HCT116 (cell line): ENCODE data around the gene ANGPT4. TPM values are rescaled to one million over a fixed set of nuclear protein-coding genes. Genes with fewer than 3 reads are reported as not detected.
A peak's percentile ranks its signal among the peaks of the same experiment; 100 is the strongest.

Experiments
- ATAC-seq: fragments of 200-7000 bp; cut with Tn5 transposase; 2 replicates; pipeline ENCODE4 v1.9.1; 2020; ENCODE audit warnings: mild to moderate bottlenecking, moderate library complexity
- BruUV-seq: library from RNA; stranded (reverse); fragments of 400-500 nt; replicated peaks from 2 replicates; lab custom pipeline; 2021; lab: Mats Ljungman, UMichigan
- CTCF ChIA-PET: fragments of 300-600 bp; sonication (Branson Sonifier 250); formaldehyde crosslinking; loops from one replicate; lab custom pipeline; 2021; ENCODE audit warnings: antibody characterized with exemption; lab: Charles Lee
- POLR2A ChIA-PET: fragments of 300-600, 350-600 bp; sonication (Branson Sonifier 250); formaldehyde crosslinking; loops from one replicate; lab custom pipeline; 2021; ENCODE audit warnings: antibody characterized with exemption; lab: Charles Lee
- RAD21 ChIA-PET, 2 experiments: fragments of 300-600 bp; sonication (Branson Sonifier 250); formaldehyde crosslinking; loops; one replicate each; lab custom pipeline; 2023; ENCODE audit warnings: low total read pairs in 2 of 2; ENCODE audit not compliant: uncharacterized antibody in 2 of 2, unreplicated experiment in 2 of 2, low non-redundant PET in 1 of 2; lab: Charles Lee
- DNase-seq: peaks from one replicate; pipeline ENCODE4 v3.0.0-alpha.2; 2010; ENCODE audit warnings: low read depth, low spot score
- H2AFZ ChIP-seq: fragments of 200-600 bp; shearing (Covaris generic), sonication (generic); 2 replicates; pipeline ENCODE4 v1.6.1; 2017; ENCODE audit warnings: low read depth, mixed run types, mixed read lengths, antibody characterized with exemption, low read length; ENCODE audit not compliant: poor library complexity, severe bottlenecking
- H3K27ac ChIP-seq: 2 replicates; pipeline ENCODE4 v1.5.1; 2012; ENCODE audit warnings: low read depth, low read length
- H3K27me3 ChIP-seq: fragments of 200-600 bp; sonication (generic); 2 replicates; pipeline ENCODE4 v1.6.1; 2016; ENCODE audit warnings: mixed run types, low read length, mixed read lengths; ENCODE audit not compliant: insufficient read depth
- H3K36me3 ChIP-seq, 2 experiments: fragments of 200-500 bp in 1 of 2; fragments of 200-600 bp in 1 of 2; sonication (Bioruptor generic) in 1 of 2; sonication (generic) in 1 of 2; 2 replicates each; pipeline versions ENCODE4 v1.5.1 to v1.6.1; 2014 to 2016; ENCODE audit warnings: low read length in 2 of 2, inconsistent platforms in 1 of 2, mixed read lengths in 1 of 2, mixed run types in 1 of 2; ENCODE audit not compliant: insufficient read depth in 2 of 2, control insufficient read depth in 1 of 2
- H3K4me1 ChIP-seq, 2 experiments: fragments of 200-600 bp in 1 of 2; sonication (generic) in 1 of 2; 2 replicates each; pipeline versions ENCODE4 v1.5.1 to v1.6.1; 2012 to 2017; ENCODE audit warnings: low read length in 2 of 2, inconsistent platforms in 1 of 2, mild to moderate bottlenecking in 1 of 2, mixed read lengths in 1 of 2, mixed run types in 1 of 2, moderate library complexity in 1 of 2; ENCODE audit not compliant: insufficient read depth in 2 of 2, control insufficient read depth in 1 of 2
- H3K4me2 ChIP-seq: fragments of 200-600 bp; sonication (generic); 2 replicates; pipeline ENCODE4 v1.6.1; 2017; ENCODE audit warnings: mixed run types, low read length, mixed read lengths
- H3K4me3 ChIP-seq, 2 experiments: fragments of 200-600 bp in 1 of 2; sonication (generic) in 1 of 2; replicated peaks in 1 of 2; 2 replicates each; pipeline ENCODE4 v1.5.1; 2011 to 2016; ENCODE audit warnings: low read length in 2 of 2, control low read depth in 1 of 2, low read depth in 1 of 2, mild to moderate bottlenecking in 1 of 2, mixed read lengths in 1 of 2, mixed run types in 1 of 2
- H3K79me2 ChIP-seq: fragments of 200-600 bp; sonication (generic); 2 replicates; pipeline ENCODE4 v1.6.1; 2017; ENCODE audit warnings: mild to moderate bottlenecking, mixed run types, low read length, moderate library complexity, mixed read lengths; ENCODE audit not compliant: insufficient read depth
- H3K9ac ChIP-seq: fragments of 200-600 bp; sonication (generic); 2 replicates; pipeline ENCODE4 v1.6.1; 2016; ENCODE audit warnings: low read length, mixed read lengths
- H3K9me2 ChIP-seq: fragments of 200-600 bp; sonication (generic), shearing (Covaris generic); 2 replicates; pipeline ENCODE4 v1.6.1; 2017; ENCODE audit warnings: mixed run types, mild to moderate bottlenecking, moderate library complexity; ENCODE audit not compliant: insufficient read depth
- H3K9me3 ChIP-seq, 2 experiments: fragments of 200-500 bp in 1 of 2; fragments of 200-600 bp in 1 of 2; sonication (Bioruptor generic) in 1 of 2; sonication (generic) in 1 of 2; 2 replicates each; pipeline ENCODE4 v1.6.1; 2014 to 2017; ENCODE audit warnings: low read length in 2 of 2, mixed read lengths in 2 of 2, inconsistent platforms in 1 of 2, low read depth in 1 of 2, mild to moderate bottlenecking in 1 of 2, mixed run types in 1 of 2, moderate library complexity in 1 of 2; ENCODE audit not compliant: control insufficient read depth in 1 of 2, insufficient read depth in 1 of 2
- H4K20me1 ChIP-seq: fragments of 200-600 bp; sonication (generic), shearing (Covaris generic); 2 replicates; pipeline ENCODE4 v1.6.1; 2017; ENCODE audit warnings: mixed run types, mild to moderate bottlenecking, moderate library complexity; ENCODE audit not compliant: insufficient read depth
- CEBPB ChIP-seq: IDR thresholded peaks from 2 replicates; pipeline ENCODE4 v1.6.1; 2012; ENCODE audit warnings: low read depth
- EGR1 ChIP-seq: IDR thresholded peaks from 2 replicates; pipeline ENCODE4 v1.6.1; 2012; ENCODE audit warnings: low read depth
- POLR2AphosphoS5 ChIP-seq: IDR thresholded peaks from 2 replicates; pipeline ENCODE4 v1.6.1; 2011; ENCODE audit warnings: mild to moderate bottlenecking, low read depth, low read length, moderate library complexity
- YY1 ChIP-seq: IDR thresholded peaks from 2 replicates; pipeline ENCODE4 v1.6.1; 2011; ENCODE audit warnings: low read length, low read depth, moderate library complexity, mild to moderate bottlenecking; ENCODE audit not compliant: insufficient replicate concordance; ENCODE audit errors: extremely low read depth
- ZFX ChIP-seq: fragments of 450-650 bp; IDR thresholded peaks from 2 replicates; pipeline ENCODE4 v1.6.1; 2017
- intact Hi-C: fragments of 100-400 bp; cut with micrococcal nuclease; formaldehyde crosslinking; loops from 2 replicates; pipeline ENCODE4 v1.10.0; 2022
- total RNA-seq: library from RNA; stranded (reverse); gene quantifications from one replicate; pipeline ENCODE4 v1.2.1, GENCODE V29; 2021; ENCODE audit not compliant: unreplicated experiment
- TF ChIP-seq, protein P1 (sequence below), 3 experiments: fragments of 200-600 bp in 1 of 3; sonication (generic) in 1 of 3; IDR thresholded peaks in 2 of 3; conservative IDR thresholded peaks in 1 of 3; 2 replicates each; pipeline ENCODE4 v1.5.1; 2012 to 2017; ENCODE audit warnings: low read depth in 2 of 3, low read length in 2 of 3, antibody characterized with exemption in 1 of 3, borderline replicate concordance in 1 of 3, control low read depth in 1 of 3, mild to moderate bottlenecking in 1 of 3, mixed read lengths in 1 of 3, mixed run types in 1 of 3, moderate library complexity in 1 of 3; ENCODE audit not compliant: insufficient read depth in 1 of 3
- TF ChIP-seq, protein P2 (sequence below): IDR thresholded peaks from 2 replicates; pipeline ENCODE4 v1.6.1; 2012; ENCODE audit warnings: low read depth
- TF ChIP-seq, protein P3 (sequence below): IDR thresholded peaks from 2 replicates; pipeline ENCODE4 v1.6.1; 2012

Gene ANGPT4
- total RNA-seq, 1 experiment from 2014 or later = not detected

DNA sequence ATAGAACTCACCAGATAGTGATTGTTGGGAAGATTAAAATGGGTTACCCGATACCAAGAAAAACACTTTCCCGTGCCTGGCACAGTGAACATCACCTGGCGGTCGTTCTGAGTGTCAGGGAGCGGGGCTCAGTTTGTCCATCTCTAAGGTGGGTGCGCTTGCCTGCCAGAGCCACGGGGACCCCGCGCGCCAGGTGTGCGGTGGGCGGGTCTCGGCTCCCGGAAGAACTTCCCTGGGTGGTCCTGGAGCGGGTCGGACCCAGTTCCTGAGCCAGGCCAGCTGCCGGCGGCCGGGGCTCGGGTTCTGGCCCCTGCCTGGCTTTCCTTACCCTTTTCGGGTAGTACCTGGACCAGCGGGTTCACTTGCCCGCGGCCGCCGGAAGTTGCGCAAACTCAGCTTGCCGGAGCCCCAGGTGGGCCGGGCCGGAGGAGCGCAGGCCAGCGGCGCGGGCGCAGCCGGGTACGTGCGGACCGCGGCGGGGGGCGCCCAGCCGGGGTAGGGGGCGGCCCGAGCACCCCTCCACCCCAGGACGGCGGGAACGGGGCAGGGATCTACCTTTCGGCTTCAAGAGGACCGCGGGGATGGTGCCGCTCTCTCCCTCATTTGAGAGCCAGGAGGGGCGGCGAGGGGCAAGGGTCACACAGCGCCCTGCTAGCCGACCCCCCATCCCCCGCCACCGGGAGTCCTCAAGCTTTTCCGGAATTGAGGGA lies 75.1 kb downstream of the ANGPT4 start:
- ATAC-seq (peak; percentile 64), DNase-seq (no peak)
- H3K36me3 ChIP-seq = peaks cover 5 to 7% of the 10 kb centered on the region in 2 experiments; a peak in 3 of 4 replicates
- H3K4me3 ChIP-seq = peak overlapping the region; percentile 82 to 86
- no peaks in the 10 kb centered on the region for H3K9me3 ChIP-seq
- peaks cover 28 to 54% of the 10 kb centered on the region in 2 experiments for H3K4me1 ChIP-seq
- ChIA-PET POLR2A (no interaction called here), CTCF (interaction anchor here (1.3 kb wide), 1 partner anchor 23 kb away, joined by 4 read pairs; no protein-coding TSS in a partner anchor), RAD21 (no interaction called here)
- intact Hi-C loops = no loop called here
- TF ChIP-seq EGR1 (no peak), YY1 (no peak), POLR2AphosphoS5 (peak; percentile 59), ZFX (peak; percentile 26; the same call in 1 of the 2 replicates), CEBPB (peak; percentile 95)
- TF ChIP-seq, protein P1, sequence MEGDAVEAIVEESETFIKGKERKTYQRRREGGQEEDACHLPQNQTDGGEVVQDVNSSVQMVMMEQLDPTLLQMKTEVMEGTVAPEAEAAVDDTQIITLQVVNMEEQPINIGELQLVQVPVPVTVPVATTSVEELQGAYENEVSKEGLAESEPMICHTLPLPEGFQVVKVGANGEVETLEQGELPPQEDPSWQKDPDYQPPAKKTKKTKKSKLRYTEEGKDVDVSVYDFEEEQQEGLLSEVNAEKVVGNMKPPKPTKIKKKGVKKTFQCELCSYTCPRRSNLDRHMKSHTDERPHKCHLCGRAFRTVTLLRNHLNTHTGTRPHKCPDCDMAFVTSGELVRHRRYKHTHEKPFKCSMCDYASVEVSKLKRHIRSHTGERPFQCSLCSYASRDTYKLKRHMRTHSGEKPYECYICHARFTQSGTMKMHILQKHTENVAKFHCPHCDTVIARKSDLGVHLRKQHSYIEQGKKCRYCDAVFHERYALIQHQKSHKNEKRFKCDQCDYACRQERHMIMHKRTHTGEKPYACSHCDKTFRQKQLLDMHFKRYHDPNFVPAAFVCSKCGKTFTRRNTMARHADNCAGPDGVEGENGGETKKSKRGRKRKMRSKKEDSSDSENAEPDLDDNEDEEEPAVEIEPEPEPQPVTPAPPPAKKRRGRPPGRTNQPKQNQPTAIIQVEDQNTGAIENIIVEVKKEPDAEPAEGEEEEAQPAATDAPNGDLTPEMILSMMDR (IDR thresholded peaks at IDR 0.05 in 2 of 3, conservative IDR thresholded peaks at IDR 0.05 in 1 of 3; ENCODE audit: borderline replicate concordance in 1 of 3, insufficient read depth in 1 of 3, low read depth in 2 of 3, low read length in 2 of 3) = no peak
- TF ChIP-seq, protein P2, sequence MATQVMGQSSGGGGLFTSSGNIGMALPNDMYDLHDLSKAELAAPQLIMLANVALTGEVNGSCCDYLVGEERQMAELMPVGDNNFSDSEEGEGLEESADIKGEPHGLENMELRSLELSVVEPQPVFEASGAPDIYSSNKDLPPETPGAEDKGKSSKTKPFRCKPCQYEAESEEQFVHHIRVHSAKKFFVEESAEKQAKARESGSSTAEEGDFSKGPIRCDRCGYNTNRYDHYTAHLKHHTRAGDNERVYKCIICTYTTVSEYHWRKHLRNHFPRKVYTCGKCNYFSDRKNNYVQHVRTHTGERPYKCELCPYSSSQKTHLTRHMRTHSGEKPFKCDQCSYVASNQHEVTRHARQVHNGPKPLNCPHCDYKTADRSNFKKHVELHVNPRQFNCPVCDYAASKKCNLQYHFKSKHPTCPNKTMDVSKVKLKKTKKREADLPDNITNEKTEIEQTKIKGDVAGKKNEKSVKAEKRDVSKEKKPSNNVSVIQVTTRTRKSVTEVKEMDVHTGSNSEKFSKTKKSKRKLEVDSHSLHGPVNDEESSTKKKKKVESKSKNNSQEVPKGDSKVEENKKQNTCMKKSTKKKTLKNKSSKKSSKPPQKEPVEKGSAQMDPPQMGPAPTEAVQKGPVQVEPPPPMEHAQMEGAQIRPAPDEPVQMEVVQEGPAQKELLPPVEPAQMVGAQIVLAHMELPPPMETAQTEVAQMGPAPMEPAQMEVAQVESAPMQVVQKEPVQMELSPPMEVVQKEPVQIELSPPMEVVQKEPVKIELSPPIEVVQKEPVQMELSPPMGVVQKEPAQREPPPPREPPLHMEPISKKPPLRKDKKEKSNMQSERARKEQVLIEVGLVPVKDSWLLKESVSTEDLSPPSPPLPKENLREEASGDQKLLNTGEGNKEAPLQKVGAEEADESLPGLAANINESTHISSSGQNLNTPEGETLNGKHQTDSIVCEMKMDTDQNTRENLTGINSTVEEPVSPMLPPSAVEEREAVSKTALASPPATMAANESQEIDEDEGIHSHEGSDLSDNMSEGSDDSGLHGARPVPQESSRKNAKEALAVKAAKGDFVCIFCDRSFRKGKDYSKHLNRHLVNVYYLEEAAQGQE = no peak
- TF ChIP-seq, protein P3, sequence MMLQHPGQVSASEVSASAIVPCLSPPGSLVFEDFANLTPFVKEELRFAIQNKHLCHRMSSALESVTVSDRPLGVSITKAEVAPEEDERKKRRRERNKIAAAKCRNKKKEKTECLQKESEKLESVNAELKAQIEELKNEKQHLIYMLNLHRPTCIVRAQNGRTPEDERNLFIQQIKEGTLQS = no peak
- H3K79me2 ChIP-seq = peaks cover 62% of the 10 kb centered on the region
- BruUV-seq = no TSS peak
- H3K27me3 ChIP-seq = no peaks in the 10 kb centered on the region
- H2AFZ ChIP-seq = no peak overlapping the region
- H3K27ac ChIP-seq = peak overlapping the region; percentile 67; the same call in 1 of the 2 replicates
- peak overlapping the region; percentile 98 for H3K4me2 ChIP-seq
- no peaks in the 10 kb centered on the region for H4K20me1 ChIP-seq
- peak overlapping the region; percentile 79 for H3K9ac ChIP-seq
- H3K9me2 ChIP-seq = no peaks in the 10 kb centered on the region
